ENCODE results near the gene MEGF10. TPM values are rescaled to one million over a fixed set of nuclear protein-coding genes. Genes with fewer than 3 reads are reported as not detected.
A peak's percentile ranks its signal among the peaks of the same experiment; 100 is the strongest.

Gene MEGF10
- total and polyA plus RNA-seq, 10 donors: 0.02 to 2.2 (median 0.22) TPM

DNA sequence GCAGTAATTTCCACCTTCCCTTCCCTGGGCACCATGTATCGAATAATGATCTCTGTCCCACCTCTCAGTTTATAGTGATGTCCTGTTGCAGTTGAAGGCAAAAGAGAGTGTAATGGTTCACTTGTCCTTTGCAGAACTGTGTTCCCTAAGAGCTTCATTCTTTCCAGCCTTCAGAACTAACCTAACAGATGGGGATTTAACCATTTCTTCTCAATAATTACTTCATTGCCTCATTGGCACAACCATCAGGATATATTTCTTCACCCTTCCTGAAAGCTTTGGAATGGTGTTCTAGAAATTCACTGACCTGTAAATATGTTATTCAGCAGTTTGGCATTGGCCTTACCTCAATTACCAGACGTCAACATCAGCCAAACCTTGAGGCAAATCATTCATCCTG is 142.9 kb downstream of the MEGF10 start:
- no peaks in the 10 kb centered on the region for H3K9me3 ChIP-seq
- no peak for DNase-seq
- no peaks in the 10 kb centered on the region for H3K4me1 ChIP-seq
- H3K4me3 ChIP-seq: no peak overlapping the region
- intact Hi-C loops (cut with DNase I; ENCODE audit: low total_unique reads): no loop called here
- TF ChIP-seq POLR2A (IDR thresholded peaks at IDR 0.05) (no peak), CTCF (IDR thresholded peaks at IDR 0.05 in 8 of 11, conservative IDR thresholded peaks at IDR 0.05 in 3 of 11) (no peak), POLR2AphosphoS5 (IDR thresholded peaks at IDR 0.05) (no peak)
- 82 to 96% (median 87%) methylated on average over 2 of the region's 2 CpGs for WGBS, 5 donors
- no peak overlapping the region for H3K27ac ChIP-seq
- H3K36me3 ChIP-seq: no peaks in the 10 kb centered on the region
- H3K27me3 ChIP-seq (replicated peaks in 1 of 7): no peaks in the 10 kb centered on the region

DNA sequence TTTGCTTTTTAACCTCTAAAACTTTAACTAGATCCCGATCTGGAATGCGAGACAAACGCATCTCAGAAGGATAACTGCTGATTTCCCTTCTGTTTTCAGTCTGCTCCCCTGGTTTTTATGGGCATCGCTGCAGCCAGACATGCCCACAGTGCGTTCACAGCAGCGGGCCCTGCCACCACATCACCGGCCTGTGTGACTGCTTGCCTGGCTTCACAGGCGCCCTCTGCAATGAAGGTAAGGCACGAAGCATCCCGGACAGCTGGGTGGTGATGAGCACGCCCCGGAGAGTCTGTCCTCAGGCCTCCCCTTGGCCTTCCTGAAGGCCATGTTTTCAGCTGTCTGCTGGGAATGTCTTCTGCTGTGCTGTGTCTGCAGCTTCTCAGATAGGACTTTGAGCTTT is 144.0 kb downstream of the MEGF10 start:
- H3K27ac ChIP-seq: no peak overlapping the region
- H3K4me1 ChIP-seq: no peaks in the 10 kb centered on the region
- TF ChIP-seq POLR2A (IDR thresholded peaks at IDR 0.05): no peak
- no peak for TF ChIP-seq POLR2AphosphoS5 (IDR thresholded peaks at IDR 0.05)
- TF ChIP-seq CTCF (IDR thresholded peaks at IDR 0.05 in 8 of 11, conservative IDR thresholded peaks at IDR 0.05 in 3 of 11): no peak
- no peaks in the 10 kb centered on the region for H3K36me3 ChIP-seq
- no peaks in the 10 kb centered on the region for H3K27me3 ChIP-seq (replicated peaks in 1 of 7)
- H3K4me3 ChIP-seq: no peak overlapping the region
- DNase-seq: peak; percentile 61
- H3K9me3 ChIP-seq: no peaks in the 10 kb centered on the region
- intact Hi-C loops (cut with DNase I; ENCODE audit: low total_unique reads): no loop called here
- WGBS, 5 donors: 88 to 95% (median 93%) methylated on average over 12 of the region's 12 CpGs

- TF ChIP-seq CTCF (IDR thresholded peaks at IDR 0.05 in 8 of 11, conservative IDR thresholded peaks at IDR 0.05 in 3 of 11): no peak
- TF ChIP-seq POLR2AphosphoS5 (IDR thresholded peaks at IDR 0.05): no peak
- TF ChIP-seq POLR2A (IDR thresholded peaks at IDR 0.05): no peak
- Histone ChIP-seq H3K27me3 (replicated peaks in 1 of 7) (no peaks in the 10 kb centered on the region), H3K9me3 (no peaks in the 10 kb centered on the region), H3K27ac (no peak overlapping the region), H3K4me1 (no peaks in the 10 kb centered on the region), H3K4me3 (no peak overlapping the region), H3K36me3 (no peaks in the 10 kb centered on the region)
- 88 to 96% (median 91%) methylated on average over 2 of the region's 2 CpGs for WGBS, 5 donors
- intact Hi-C loops (cut with DNase I; ENCODE audit: low total_unique reads): no loop called here
- DNase-seq: no peak
Observed at GRCh38 chr5:127435821-127436220, 145.2 kb downstream of the MEGF10 start.

DNA sequence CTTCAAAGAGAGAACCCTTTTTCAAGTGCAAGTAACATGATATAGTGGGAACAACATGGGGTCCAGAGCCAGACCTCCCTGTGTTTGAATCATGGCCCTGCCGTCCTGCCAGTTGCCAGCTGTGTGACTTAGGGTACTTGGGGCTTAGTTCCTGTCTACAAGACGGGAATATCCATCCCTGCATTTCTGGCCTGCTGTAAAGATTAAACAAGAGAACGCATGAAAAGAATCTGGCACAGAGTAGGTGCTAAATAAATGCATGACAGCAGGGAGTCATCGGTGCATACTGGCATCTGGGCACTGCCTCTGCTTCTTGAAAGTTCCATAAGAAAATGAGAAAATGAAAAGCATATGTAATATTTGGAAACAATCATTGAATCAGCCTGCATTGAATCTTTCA is 149.0 kb downstream of the MEGF10 start:
- WGBS, 5 donors: 82 to 97% (median 89%) methylated on average over 4 of the region's 4 CpGs
- Histone ChIP-seq H3K27me3 (replicated peaks in 1 of 7) (no peaks in the 10 kb centered on the region), H3K27ac (no peak overlapping the region), H3K4me3 (no peak overlapping the region), H3K4me1 (no peaks in the 10 kb centered on the region), H3K9me3 (no peaks in the 10 kb centered on the region), H3K36me3 (no peaks in the 10 kb centered on the region)
- DNase-seq: no peak
- intact Hi-C loops (cut with DNase I; ENCODE audit: low total_unique reads): no loop called here
- TF ChIP-seq CTCF (IDR thresholded peaks at IDR 0.05 in 8 of 11, conservative IDR thresholded peaks at IDR 0.05 in 3 of 11): no peak
- TF ChIP-seq POLR2AphosphoS5 (IDR thresholded peaks at IDR 0.05): no peak

Data from spleen (tissue), 11 donors.